Subcutaneous adipose tissue (tissue), 4 donors: ENCODE data around the gene MTERF1. TPM values are rescaled to one million over a fixed set of nuclear protein-coding genes. Genes with fewer than 3 reads are reported as not detected.

Experiments used
- total RNA-seq, 4 donors: library from RNA; depleted of rRNA; stranded (reverse); fragments of >200 nt; gene quantifications; one replicate each; pipeline ENCODE4 v1.1.0, GENCODE V29; 2016
- TF ChIP-seq, protein P1 (sequence below): fragments of 450-650 bp; IDR thresholded peaks from one replicate; pipeline ENCODE4 v1.5.1; 2016; ENCODE audit warnings: low read depth, mild to moderate bottlenecking, control low read depth, antibody characterized with exemption, moderate library complexity

Gene MTERF1
- total RNA-seq, 4 donors from 2014 or later: 5.9 to 10.4 (median 8.1) TPM

DNA sequence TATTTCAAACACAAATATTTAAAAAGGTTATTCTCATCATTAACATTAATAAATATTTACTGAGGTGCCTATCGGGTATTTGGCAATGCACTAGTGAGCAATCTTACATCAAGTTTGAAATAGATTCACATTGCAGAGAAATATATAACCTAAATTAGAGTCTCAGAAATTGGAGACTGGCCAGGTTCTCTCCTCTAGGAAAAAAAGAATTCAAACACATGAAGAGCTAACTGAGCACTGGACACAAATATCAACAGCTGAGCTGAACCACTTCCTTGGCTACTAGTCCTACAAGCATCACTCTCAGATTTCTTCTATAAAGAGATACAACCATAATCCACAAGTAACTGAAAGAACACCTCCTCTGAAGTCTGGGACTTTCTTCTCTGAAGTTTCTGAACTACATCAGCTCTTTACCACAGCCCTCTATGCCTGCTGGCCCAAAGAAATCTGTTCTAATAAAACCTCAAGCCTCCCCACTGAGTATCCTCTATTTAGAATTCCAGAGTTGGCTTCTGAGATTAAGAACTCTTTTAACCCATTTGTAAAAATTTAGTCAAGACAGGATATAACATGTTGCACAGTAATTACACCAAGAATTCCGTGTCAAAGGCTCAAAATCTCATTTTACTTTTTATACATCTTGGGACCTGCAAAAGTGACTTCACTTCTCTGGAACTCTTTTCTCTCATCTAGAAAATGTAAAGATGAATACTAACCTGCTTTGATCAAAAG lies 45.2 kb downstream of the MTERF1 start:
- TF ChIP-seq, protein P1, sequence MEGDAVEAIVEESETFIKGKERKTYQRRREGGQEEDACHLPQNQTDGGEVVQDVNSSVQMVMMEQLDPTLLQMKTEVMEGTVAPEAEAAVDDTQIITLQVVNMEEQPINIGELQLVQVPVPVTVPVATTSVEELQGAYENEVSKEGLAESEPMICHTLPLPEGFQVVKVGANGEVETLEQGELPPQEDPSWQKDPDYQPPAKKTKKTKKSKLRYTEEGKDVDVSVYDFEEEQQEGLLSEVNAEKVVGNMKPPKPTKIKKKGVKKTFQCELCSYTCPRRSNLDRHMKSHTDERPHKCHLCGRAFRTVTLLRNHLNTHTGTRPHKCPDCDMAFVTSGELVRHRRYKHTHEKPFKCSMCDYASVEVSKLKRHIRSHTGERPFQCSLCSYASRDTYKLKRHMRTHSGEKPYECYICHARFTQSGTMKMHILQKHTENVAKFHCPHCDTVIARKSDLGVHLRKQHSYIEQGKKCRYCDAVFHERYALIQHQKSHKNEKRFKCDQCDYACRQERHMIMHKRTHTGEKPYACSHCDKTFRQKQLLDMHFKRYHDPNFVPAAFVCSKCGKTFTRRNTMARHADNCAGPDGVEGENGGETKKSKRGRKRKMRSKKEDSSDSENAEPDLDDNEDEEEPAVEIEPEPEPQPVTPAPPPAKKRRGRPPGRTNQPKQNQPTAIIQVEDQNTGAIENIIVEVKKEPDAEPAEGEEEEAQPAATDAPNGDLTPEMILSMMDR: no peak

DNA sequence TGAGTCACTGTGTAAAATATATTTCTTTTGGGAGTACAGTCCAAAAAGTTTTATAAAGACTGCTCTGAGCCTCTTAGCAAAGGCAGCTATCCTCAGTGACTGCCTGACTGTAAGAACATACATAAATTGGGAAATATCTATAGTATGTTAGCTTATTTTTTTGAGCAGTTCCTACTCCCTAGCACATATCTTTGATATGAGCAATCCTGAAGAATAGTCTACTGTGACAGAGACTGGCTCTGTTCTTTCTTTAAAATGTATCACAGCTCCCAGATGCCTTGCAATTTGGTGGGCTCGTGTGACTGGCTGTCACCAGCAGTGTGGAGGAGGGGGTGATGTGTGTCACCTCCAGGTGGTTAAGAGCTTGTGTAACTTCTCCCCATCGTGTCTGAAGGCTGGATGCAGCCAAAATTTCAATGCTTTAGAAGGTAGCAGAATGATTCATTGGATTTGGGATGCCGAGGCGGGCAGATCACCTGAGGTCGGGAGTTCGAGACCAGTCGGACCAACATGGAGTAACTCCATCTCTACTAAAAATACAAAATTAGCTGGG lies 47.9 kb downstream of the MTERF1 start:
- TF ChIP-seq, protein P1: no peak

DNA sequence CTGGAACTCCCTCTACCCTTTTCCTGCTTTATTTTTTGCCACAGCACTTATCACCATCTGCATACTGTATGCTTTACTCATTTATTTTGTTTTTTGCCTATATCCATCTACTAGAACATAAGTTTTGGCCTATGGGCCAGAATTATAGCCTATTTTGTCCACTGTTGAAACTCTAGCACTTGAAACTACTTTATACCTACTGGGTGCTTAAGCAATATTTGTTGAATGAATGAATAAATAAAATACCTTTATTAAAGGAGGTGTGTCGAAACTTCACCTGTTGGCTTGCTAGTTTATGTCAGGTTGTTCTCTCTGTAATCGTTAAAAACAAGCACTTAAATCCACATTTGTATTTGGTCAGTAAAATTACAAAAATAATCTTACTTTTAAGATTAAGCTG lies 53.3 kb downstream of the MTERF1 start:
- TF ChIP-seq, protein P1: no peak

DNA sequence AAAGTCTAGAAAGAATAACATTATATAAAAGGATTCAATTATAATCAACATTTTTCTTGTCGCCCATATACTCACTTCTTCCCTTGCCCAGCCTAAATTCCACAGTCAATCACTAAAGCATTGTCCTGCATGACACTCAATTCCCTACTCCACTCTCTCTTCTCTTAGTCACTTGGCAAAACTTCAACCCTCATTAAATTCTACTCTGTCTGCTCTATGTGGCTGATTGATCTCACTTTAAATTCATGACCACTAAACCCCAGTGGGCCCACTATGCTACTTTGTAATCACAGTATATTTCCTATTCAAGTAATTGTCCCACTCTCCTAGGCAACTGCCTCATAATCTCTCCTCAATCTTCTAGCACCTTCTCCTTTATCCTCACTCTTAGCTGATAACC lies 54.1 kb downstream of the MTERF1 start:
- TF ChIP-seq, protein P1: no peak

DNA sequence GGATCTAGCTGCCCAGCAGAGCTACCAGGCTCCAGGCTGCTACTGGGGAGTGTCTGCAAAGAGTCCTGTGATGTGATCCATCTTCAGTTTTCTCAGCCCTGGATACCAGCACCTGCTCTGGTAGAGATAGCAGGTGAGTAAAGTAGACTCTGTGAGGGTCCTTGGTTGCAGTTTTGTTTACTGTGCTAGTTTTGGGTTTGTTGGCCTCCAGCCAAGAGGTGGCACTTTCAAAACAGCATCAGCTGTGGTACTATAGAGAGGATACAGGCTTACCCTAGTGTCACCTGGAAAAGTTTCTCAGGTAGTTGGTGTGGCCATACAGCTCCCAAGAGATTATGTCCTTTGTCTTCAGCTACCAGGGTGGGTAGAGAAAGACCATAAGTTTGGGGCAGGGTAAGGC lies 56.3 kb downstream of the MTERF1 start:
- TF ChIP-seq, protein P1: no peak

Other genes starting within 250 kb of the MTERF1 start
- 100 to 1,000 TPM in 3 of 4 donors, 10 to 100 TPM in 1; 93.1 to 122 (median 109) TPM for gene AKAP9, start 60.2 kb upstream of the MTERF1 start, total RNA-seq